IMR-90 (cell line): ENCODE measurements around the gene KLK13. TPM values are rescaled to one million over a fixed set of nuclear protein-coding genes. Genes with fewer than 3 reads are reported as not detected.

Source experiments
- ATAC-seq: fragments of 200-7000 bp; cut with Tn5 transposase; 2 replicates; pipeline ENCODE4 v1.9.1; 2020; ENCODE audit warnings: low read depth, mild to moderate bottlenecking, moderate library complexity
- BruUV-seq: library from RNA; stranded (reverse); fragments of 400-500 nt; replicated peaks from 2 replicates; lab custom pipeline; 2021; lab: Mats Ljungman, UMichigan
- CTCF ChIA-PET: fragments of 300-600 bp; formaldehyde crosslinking; extraction: SDS; loops from one replicate; lab custom pipeline; 2021; ENCODE audit warnings: antibody characterized with exemption; lab: Yijun Ruan, JAX
- POLR2A ChIA-PET: fragments of 300-600 bp; sonication (Branson Sonifier 250); formaldehyde crosslinking; loops from one replicate; lab custom pipeline; 2022; ENCODE audit warnings: antibody characterized with exemption; ENCODE audit not compliant: unreplicated experiment; lab: Charles Lee
- DNase-seq: peaks from one replicate; pipeline ENCODE4 v3.0.0; 2013
- H2AFZ ChIP-seq: replicated peaks from 2 replicates; pipeline ENCODE3; 2013; ENCODE audit warnings: low read length, mild to moderate bottlenecking; ENCODE audit not compliant: poor library complexity
- H2AK5ac ChIP-seq: 2 replicates; pipeline ENCODE4 v1.6.1; 2013; ENCODE audit warnings: low read depth, low read length, inconsistent platforms
- H2AK9ac ChIP-seq: replicated peaks from 2 replicates; pipeline ENCODE3; 2013; ENCODE audit warnings: mild to moderate bottlenecking, low read depth, low read length, moderate library complexity; ENCODE audit not compliant: poor library complexity
- H2BK120ac ChIP-seq: 2 replicates; pipeline ENCODE4 v1.6.1; 2013; ENCODE audit warnings: low read depth, low read length, inconsistent platforms
- H2BK15ac ChIP-seq: 3 replicates; pipeline ENCODE4 v1.6.1; 2013; ENCODE audit warnings: low read depth, low read length, inconsistent platforms
- H2BK20ac ChIP-seq: 2 replicates; pipeline ENCODE4 v1.6.1; 2013; ENCODE audit warnings: low read depth, mild to moderate bottlenecking, inconsistent platforms, low read length, moderate library complexity
- H2BK5ac ChIP-seq: 2 replicates; pipeline ENCODE4 v1.6.1; 2013; ENCODE audit warnings: mild to moderate bottlenecking, low read depth, low read length, inconsistent platforms; ENCODE audit not compliant: poor library complexity, severe bottlenecking
- H3K14ac ChIP-seq: replicated peaks from 2 replicates; pipeline ENCODE4 v1.6.1; 2013; ENCODE audit warnings: low read depth, low read length, inconsistent platforms
- H3K18ac ChIP-seq: 2 replicates; pipeline ENCODE4 v1.6.1; 2013; ENCODE audit warnings: low read depth, low read length, control low read depth
- H3K23ac ChIP-seq: 2 replicates; pipeline ENCODE4 v1.6.1; 2013; ENCODE audit warnings: low read depth, low read length, inconsistent platforms
- H3K27ac ChIP-seq: 2 replicates; pipeline ENCODE4 v1.5.1; 2013; ENCODE audit warnings: mild to moderate bottlenecking, control low read depth, low read length; ENCODE audit not compliant: insufficient read depth
- H3K27me3 ChIP-seq: 2 replicates; pipeline ENCODE4 v1.6.1; 2013; ENCODE audit warnings: low read length; ENCODE audit not compliant: control insufficient read depth, insufficient read depth
- H3K36me3 ChIP-seq: 2 replicates; pipeline ENCODE4 v1.6.1; 2013; ENCODE audit warnings: low read length, mixed read lengths; ENCODE audit not compliant: control insufficient read depth, insufficient read depth
- H3K4ac ChIP-seq: 2 replicates; pipeline ENCODE4 v1.6.1; 2013; ENCODE audit warnings: low read depth, low read length, inconsistent platforms
- H3K4me1 ChIP-seq: 2 replicates; pipeline ENCODE4 v1.6.1; 2013; ENCODE audit warnings: low read length, mixed read lengths; ENCODE audit not compliant: control insufficient read depth, insufficient read depth
- H3K4me2 ChIP-seq: 2 replicates; pipeline ENCODE4 v1.6.1; 2013; ENCODE audit warnings: low read depth, mild to moderate bottlenecking, control low read depth, low read length, moderate library complexity
- H3K4me3 ChIP-seq: 2 replicates; pipeline ENCODE4 v1.5.1; 2013; ENCODE audit warnings: low read depth, mild to moderate bottlenecking, control low read depth, low read length, moderate library complexity; ENCODE audit not compliant: insufficient read depth
- H3K56ac ChIP-seq: 2 replicates; pipeline ENCODE4 v1.6.1; 2013; ENCODE audit warnings: low read length, inconsistent platforms; ENCODE audit not compliant: insufficient read depth; ENCODE audit errors: extremely low read depth
- H3K79me1 ChIP-seq, 2 experiments: 2 replicates each; pipeline ENCODE4 v1.6.1; 2013; ENCODE audit warnings: low read length in 2 of 2, inconsistent platforms in 1 of 2, low read depth in 1 of 2
- H3K9ac ChIP-seq: 2 replicates; pipeline ENCODE4 v1.6.1; 2013; ENCODE audit warnings: low read depth, low read length, control low read depth
- H3K9me1 ChIP-seq: 2 replicates; pipeline ENCODE4 v1.6.1; 2013; ENCODE audit warnings: low read length, inconsistent platforms; ENCODE audit not compliant: insufficient read depth
- H3K9me3 ChIP-seq: 2 replicates; pipeline ENCODE4 v1.6.1; 2013; ENCODE audit warnings: low read length; ENCODE audit not compliant: control insufficient read depth, insufficient read depth
- H4K20me1 ChIP-seq: 2 replicates; pipeline ENCODE4 v1.6.1; 2013; ENCODE audit warnings: low read length, inconsistent platforms; ENCODE audit not compliant: insufficient read depth
- H4K5ac ChIP-seq: 2 replicates; pipeline ENCODE4 v1.6.1; 2013; ENCODE audit warnings: mild to moderate bottlenecking, low read depth, low read length, control low read depth
- H4K8ac ChIP-seq, 2 experiments: 2 replicates each; pipeline ENCODE4 v1.6.1; 2013; ENCODE audit warnings: low read depth in 2 of 2, low read length in 2 of 2, control low read depth in 1 of 2, inconsistent platforms in 1 of 2
- H4K91ac ChIP-seq: 2 replicates; pipeline ENCODE4 v1.6.1; 2013; ENCODE audit warnings: low read depth, low read length, inconsistent platforms; ENCODE audit not compliant: insufficient read depth
- CHD1 ChIP-seq: IDR thresholded peaks from 2 replicates; pipeline ENCODE4 v1.6.1; 2012; ENCODE audit warnings: low read depth, low read length, improper control_type of control experiment
- MAFK ChIP-seq: IDR thresholded peaks from 2 replicates; pipeline ENCODE4 v1.6.1; 2012; ENCODE audit warnings: low read depth, low read length, improper control_type of control experiment
- RFX5 ChIP-seq: IDR thresholded peaks from 2 replicates; pipeline ENCODE4 v1.8.0; 2012; ENCODE audit warnings: low read depth, mild to moderate bottlenecking, low read length, moderate library complexity
- WGBS, 2 experiments: methylation state at CpG; one replicate each; pipeline versions ENCODE4 v1.1.5 to v1.1.7; 2013; ENCODE audit warnings: missing lambda C conversion rate in 2 of 2; ENCODE audit not compliant: insufficient read length in 1 of 2; ENCODE audit errors: extremely low coverage in 2 of 2; 5-methylcytosine and 5-hydroxymethylcytosine counted together
- dilution Hi-C: fragments of 300-500 bp; cut with HindIII; formaldehyde crosslinking; loops from one replicate; pipeline ENCODE4 v1.14.3; 2018; ENCODE audit warnings: low sequenced_read_pairs; ENCODE audit not compliant: unreplicated experiment
- in situ Hi-C: fragments of 300-500 bp; cut with MboI; formaldehyde crosslinking; loops from 3 replicates; pipeline ENCODE4 v1.14.3; 2019; ENCODE audit warnings: low sequenced_read_pairs, inconsistent platforms, mixed read lengths
- intact Hi-C: fragments of 100-400 bp; cut with micrococcal nuclease; formaldehyde crosslinking; loops from 2 replicates; pipeline ENCODE4 v1.10.0; 2022
- polyA plus RNA-seq, 3 experiments: library from polyadenylated mRNA; depleted of rRNA; stranded (reverse); fragments of >200 nt; gene quantifications; 2 replicates each; pipeline ENCODE4 v1.2.3, GENCODE V29; 2012; ENCODE audit warnings: low replicate concordance in 1 of 3
- total RNA-seq: library from RNA; depleted of rRNA; stranded (reverse); fragments of >200 nt; gene quantifications from 2 replicates; pipeline ENCODE4 v1.2.3, GENCODE V29; 2012

The KLK13 gene
- total and polyA plus RNA-seq, 2 of the 4 experiments (the other 2 are of a cell fraction) = not detected

- Histone ChIP-seq H3K9me1 (no peaks in the 10 kb centered on the region), H4K8ac (no peak overlapping the region), H3K27ac (no peak overlapping the region), H3K23ac (no peak overlapping the region), H2BK5ac (no peak overlapping the region), H3K9me3 (no peaks in the 10 kb centered on the region), H2AK5ac (no peak overlapping the region), H3K27me3 (no peaks in the 10 kb centered on the region), H3K4ac (no peak overlapping the region), H4K91ac (no peak overlapping the region), H3K14ac (no peak overlapping the region), H3K9ac (no peak overlapping the region), H3K4me2 (no peak overlapping the region), H4K20me1 (no peaks in the 10 kb centered on the region), H2AK9ac (no peak overlapping the region), H2AFZ (no peak overlapping the region), H3K4me1 (no peaks in the 10 kb centered on the region), H3K4me3 (no peak overlapping the region), H2BK20ac (no peak overlapping the region), H2BK15ac (no peak overlapping the region), H3K79me1 (no peaks in the 10 kb centered on the region), H4K5ac (no peak overlapping the region), H3K36me3 (no peaks in the 10 kb centered on the region), H3K18ac (no peak overlapping the region), H3K56ac (no peak overlapping the region), H2BK120ac (no peak overlapping the region)
- POLR2A ChIA-PET = no interaction called here
- intact Hi-C loops = no loop called here
- ATAC-seq (no peak), DNase-seq (no peak)
- WGBS, 2 experiments = no CpG with 5 or more reads among the region's 9 CpGs
- dilution Hi-C loops = no loop called here
- no peak for TF ChIP-seq CHD1
- TF ChIP-seq MAFK = no peak
- no peak for TF ChIP-seq RFX5
- BruUV-seq = no TSS peak
- in situ Hi-C loops = no loop called here
- CTCF ChIA-PET = no interaction called here
These were observed 21.4 kb downstream of the KLK13 start for GRCh38 chr19:51043497-51043896.
